ENCODE results near the gene ARFIP1. TPM values are rescaled to one million over a fixed set of nuclear protein-coding genes. Genes with fewer than 3 reads are reported as not detected.

The ARFIP1 gene
- total and polyA plus RNA-seq, 2 donors (not counting 1 experiment from before 2014, with no cell fraction given) = 11.1 to 23.5 TPM

GRCh38 chr4:152784490-152785350 lies 5.0 kb downstream of the ARFIP1 start:
- H3K27me3 Mint-ChIP-seq = no peaks in the 10 kb centered on the region
- no peak overlapping the region for H3K9ac ChIP-seq (ENCODE audit: low read length)
- H3K4me1 Mint-ChIP-seq = peaks cover 53% of the 10 kb centered on the region
- CTCF ChIA-PET = interaction anchor here (2.3 kb wide), 1 partner anchor 283 kb away, joined by 7 read pairs; no protein-coding TSS in a partner anchor
- DNase-seq = no peak
- TF ChIP-seq EZH2 (IDR thresholded peaks at IDR 0.05; ENCODE audit: borderline replicate concordance, insufficient read depth, low read depth, low read length, poor library complexity, severe bottlenecking) = no peak
- TF ChIP-seq, protein P1, sequence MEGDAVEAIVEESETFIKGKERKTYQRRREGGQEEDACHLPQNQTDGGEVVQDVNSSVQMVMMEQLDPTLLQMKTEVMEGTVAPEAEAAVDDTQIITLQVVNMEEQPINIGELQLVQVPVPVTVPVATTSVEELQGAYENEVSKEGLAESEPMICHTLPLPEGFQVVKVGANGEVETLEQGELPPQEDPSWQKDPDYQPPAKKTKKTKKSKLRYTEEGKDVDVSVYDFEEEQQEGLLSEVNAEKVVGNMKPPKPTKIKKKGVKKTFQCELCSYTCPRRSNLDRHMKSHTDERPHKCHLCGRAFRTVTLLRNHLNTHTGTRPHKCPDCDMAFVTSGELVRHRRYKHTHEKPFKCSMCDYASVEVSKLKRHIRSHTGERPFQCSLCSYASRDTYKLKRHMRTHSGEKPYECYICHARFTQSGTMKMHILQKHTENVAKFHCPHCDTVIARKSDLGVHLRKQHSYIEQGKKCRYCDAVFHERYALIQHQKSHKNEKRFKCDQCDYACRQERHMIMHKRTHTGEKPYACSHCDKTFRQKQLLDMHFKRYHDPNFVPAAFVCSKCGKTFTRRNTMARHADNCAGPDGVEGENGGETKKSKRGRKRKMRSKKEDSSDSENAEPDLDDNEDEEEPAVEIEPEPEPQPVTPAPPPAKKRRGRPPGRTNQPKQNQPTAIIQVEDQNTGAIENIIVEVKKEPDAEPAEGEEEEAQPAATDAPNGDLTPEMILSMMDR (IDR thresholded peaks at IDR 0.05) = no peak
- no peaks in the 10 kb centered on the region for H3K27me3 ChIP-seq (replicated peaks in 1 of 4; ENCODE audit: control extremely low read depth in 1 of 4, control insufficient read depth in 3 of 4, insufficient read depth in 4 of 4, low read length in 3 of 4)
- no peak overlapping the region for H3K4me3 Mint-ChIP-seq
- H3K27ac ChIP-seq (ENCODE audit: low read length in 2 of 2) = peak overlapping the region in 1 of 2 donors; percentile 66
- no peaks in the 10 kb centered on the region for H3K9me3 ChIP-seq (ENCODE audit: control extremely low read depth in 1 of 3, control insufficient read depth in 2 of 3, insufficient read depth in 1 of 3, low read length in 2 of 3)
- no peaks in the 10 kb centered on the region for H3K36me3 ChIP-seq (replicated peaks in 1 of 2; ENCODE audit: control extremely low read depth in 1 of 2, control insufficient read depth in 1 of 2, extremely low read depth in 1 of 2, insufficient read depth in 2 of 2, low read length in 1 of 2)
- peaks cover 26 to 36% of the 10 kb centered on the region in 2 donors for H3K4me1 ChIP-seq (ENCODE audit: control insufficient read depth in 2 of 2, insufficient read depth in 2 of 2, low read length in 2 of 2)
- H3K4me3 ChIP-seq (ENCODE audit: control extremely low read depth in 1 of 5, extremely low read depth in 1 of 5, insufficient read depth in 1 of 5, low read depth in 2 of 5, low read length in 4 of 5) = no peak overlapping the region
- H3K79me2 ChIP-seq (ENCODE audit: control insufficient read depth, insufficient read depth, low read length) = peaks cover 34% of the 10 kb centered on the region
- intact Hi-C loops (cut with micrococcal nuclease) = loop anchor here (10.0 kb wide), 1 partner anchor 60 kb away; no protein-coding TSS in a partner anchor
- H4K20me1 ChIP-seq (ENCODE audit: control insufficient read depth, insufficient read depth, low read length, poor library complexity, severe bottlenecking) = no peaks in the 10 kb centered on the region
- POLR2A ChIA-PET = no interaction called here
- H3K27ac Mint-ChIP-seq = peak overlapping the region; percentile 59
- no peak overlapping the region for H2AFZ ChIP-seq (ENCODE audit: insufficient read depth, low read depth, low read length, poor library complexity, severe bottlenecking)
- H3K4me2 ChIP-seq (replicated peaks; ENCODE audit: low read depth, low read length, poor library complexity, severe bottlenecking) = no peak overlapping the region
- ATAC-seq (ENCODE audit: low read depth) = no peak
- 100% methylated on average over 3 of the region's 4 CpGs for WGBS (ENCODE audit: insufficient coverage)
- H3K9me3 Mint-ChIP-seq (ENCODE audit: insufficient read depth) = no peaks in the 10 kb centered on the region
